ENCODE results near the gene RARRES2. TPM values are rescaled to one million over a fixed set of nuclear protein-coding genes. Genes with fewer than 3 reads are reported as not detected.

RARRES2 gene
- total RNA-seq, 2 experiments from 2014 or later, result not detected

DNA sequence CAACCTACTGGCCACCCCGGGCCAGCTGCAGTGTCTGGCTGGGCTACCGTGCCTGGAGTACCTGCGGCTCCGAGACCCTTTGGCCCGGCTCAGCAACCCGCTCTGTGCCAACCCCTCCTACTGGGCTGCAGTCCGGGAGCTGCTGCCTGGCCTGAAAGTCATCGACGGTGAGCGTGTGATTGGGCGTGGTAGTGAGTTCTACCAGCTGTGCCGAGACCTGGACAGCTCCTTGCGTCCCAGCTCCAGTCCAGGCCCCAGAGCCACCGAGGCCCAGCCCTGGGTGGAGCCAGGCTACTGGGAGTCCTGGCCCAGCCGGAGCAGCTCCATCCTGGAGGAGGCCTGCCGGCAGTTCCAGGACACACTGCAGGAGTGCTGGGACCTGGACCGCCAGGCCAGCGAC is 4.2 kb downstream of the RARRES2 start:
- POLR2A ChIA-PET, result no interaction called here
- no peak overlapping the region for H3K27ac Mint-ChIP-seq
- CTCF ChIA-PET, result no interaction called here

GRCh38 chr7:150336746-150337145 is 4.7 kb downstream of the RARRES2 start:
- peaks cover 15% of the 10 kb centered on the region in 2 experiments for H3K27me3 ChIP-seq (ENCODE audit: control insufficient read depth in 1 of 2, insufficient read depth in 2 of 2, low read length in 2 of 2)
- H3K9me3 ChIP-seq (ENCODE audit: control insufficient read depth in 1 of 2, insufficient read depth in 1 of 2, low read length in 2 of 2), result no peaks in the 10 kb centered on the region
- no peak for TF ChIP-seq CTCF (IDR thresholded peaks at IDR 0.05)
- H3K36me3 ChIP-seq (ENCODE audit: insufficient read depth, low read length), result peaks cover 5% of the 10 kb centered on the region
- DNase-seq (no peak), ATAC-seq (ENCODE audit: poor library complexity) (no peak)
- Mint-ChIP-seq H3K27ac (no peak overlapping the region), H3K36me3 (ENCODE audit: low read depth) (peaks cover 5% of the 10 kb centered on the region), H3K4me1 (ENCODE audit: low read depth) (no peaks in the 10 kb centered on the region), H3K27me3 (peaks cover 10% of the 10 kb centered on the region), H3K9me3 (no peaks in the 10 kb centered on the region), H3K4me3 (no peak overlapping the region)
- POLR2A ChIA-PET, result no interaction called here
- H3K27ac ChIP-seq (ENCODE audit: low read depth in 1 of 2, low read length in 2 of 2), result no peak overlapping the region
- no peak overlapping the region for H3K4me3 ChIP-seq (ENCODE audit: low read length)
- intact Hi-C loops (cut with DNase I, micrococcal nuclease), result no loop called here
- CTCF ChIA-PET, result no interaction called here
- peaks cover 6% of the 10 kb centered on the region for H3K4me1 ChIP-seq (ENCODE audit: insufficient read depth, low read length)

More for the DNA sequence above, 4.2 kb downstream of the RARRES2 start:
- intact Hi-C loops (cut with DNase I, micrococcal nuclease), result no loop called here
- peaks cover 18 to 20% of the 10 kb centered on the region in 2 experiments for H3K27me3 ChIP-seq (ENCODE audit: control insufficient read depth in 1 of 2, insufficient read depth in 2 of 2, low read length in 2 of 2)
- Mint-ChIP-seq H3K27me3 (peaks cover 14% of the 10 kb centered on the region), H3K4me3 (no peak overlapping the region), H3K36me3 (ENCODE audit: low read depth) (peaks cover 5% of the 10 kb centered on the region), H3K4me1 (ENCODE audit: low read depth) (no peaks in the 10 kb centered on the region), H3K9me3 (no peaks in the 10 kb centered on the region)
- peaks cover 5% of the 10 kb centered on the region for H3K36me3 ChIP-seq (ENCODE audit: insufficient read depth, low read length)
- ATAC-seq (ENCODE audit: poor library complexity) (no peak), DNase-seq (no peak)
- peaks cover 6% of the 10 kb centered on the region for H3K4me1 ChIP-seq (ENCODE audit: insufficient read depth, low read length)
- H3K27ac ChIP-seq (ENCODE audit: low read depth in 1 of 2, low read length in 2 of 2), result no peak overlapping the region
- TF ChIP-seq CTCF (IDR thresholded peaks at IDR 0.05), result no peak
- no peak overlapping the region for H3K4me3 ChIP-seq (ENCODE audit: low read length)
- no peaks in the 10 kb centered on the region for H3K9me3 ChIP-seq (ENCODE audit: control insufficient read depth in 1 of 2, insufficient read depth in 1 of 2, low read length in 2 of 2)

DNA sequence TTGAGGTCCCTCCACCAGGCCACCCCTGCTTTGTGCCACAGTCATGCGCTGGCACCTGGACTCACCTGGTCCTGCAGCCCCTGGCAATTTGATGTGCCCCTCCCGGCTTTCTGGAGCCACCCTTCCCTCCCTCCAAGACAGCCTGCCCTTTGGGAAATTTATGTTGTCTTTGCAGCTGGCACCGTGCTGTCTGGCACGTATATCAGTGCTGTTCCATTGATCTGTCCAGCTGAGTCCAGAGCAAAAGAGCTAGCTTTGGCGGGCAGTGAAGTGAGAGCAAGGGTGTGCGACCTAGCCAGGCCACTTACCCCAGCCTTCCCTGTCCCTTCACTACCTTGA is 5.7 kb downstream of the RARRES2 start:
- Mint-ChIP-seq H3K9me3 (no peaks in the 10 kb centered on the region), H3K36me3 (ENCODE audit: low read depth) (peaks cover 14% of the 10 kb centered on the region), H3K27ac (no peak overlapping the region), H3K27me3 (peaks cover 9% of the 10 kb centered on the region), H3K4me3 (no peak overlapping the region), H3K4me1 (ENCODE audit: low read depth) (no peaks in the 10 kb centered on the region)
- peaks cover 9% of the 10 kb centered on the region in 2 experiments for H3K27me3 ChIP-seq (ENCODE audit: control insufficient read depth in 1 of 2, insufficient read depth in 2 of 2, low read length in 2 of 2)
- TF ChIP-seq CTCF (IDR thresholded peaks at IDR 0.05), result no peak
- ATAC-seq (ENCODE audit: poor library complexity), result no peak
- H3K4me3 ChIP-seq (ENCODE audit: low read length), result no peak overlapping the region
- no peak for DNase-seq
- no peaks in the 10 kb centered on the region for H3K9me3 ChIP-seq (ENCODE audit: control insufficient read depth in 1 of 2, insufficient read depth in 1 of 2, low read length in 2 of 2)
- intact Hi-C loops (cut with DNase I, micrococcal nuclease), result no loop called here
- ChIA-PET POLR2A (no interaction called here), CTCF (no interaction called here)
- peaks cover 10% of the 10 kb centered on the region for H3K36me3 ChIP-seq (ENCODE audit: insufficient read depth, low read length)
- peaks cover 1% of the 10 kb centered on the region for H3K4me1 ChIP-seq (ENCODE audit: insufficient read depth, low read length)
- no peak overlapping the region for H3K27ac ChIP-seq (ENCODE audit: low read depth in 1 of 2, low read length in 2 of 2)
